22Rv1 (cell line): Measurements from ENCODE around the gene APOBEC2.

Experiments used
- ZFX ChIP-seq: fragments of 450-650 bp; IDR thresholded peaks from 2 replicates; pipeline ENCODE4 v1.6.1; 2017; ENCODE audit warnings: antibody characterized with exemption, borderline replicate concordance
- TF ChIP-seq, protein P1 (sequence below): fragments of 450-650 bp; IDR thresholded peaks from 2 replicates; pipeline ENCODE4 v1.5.1; 2017; ENCODE audit warnings: mild to moderate bottlenecking

DNA sequence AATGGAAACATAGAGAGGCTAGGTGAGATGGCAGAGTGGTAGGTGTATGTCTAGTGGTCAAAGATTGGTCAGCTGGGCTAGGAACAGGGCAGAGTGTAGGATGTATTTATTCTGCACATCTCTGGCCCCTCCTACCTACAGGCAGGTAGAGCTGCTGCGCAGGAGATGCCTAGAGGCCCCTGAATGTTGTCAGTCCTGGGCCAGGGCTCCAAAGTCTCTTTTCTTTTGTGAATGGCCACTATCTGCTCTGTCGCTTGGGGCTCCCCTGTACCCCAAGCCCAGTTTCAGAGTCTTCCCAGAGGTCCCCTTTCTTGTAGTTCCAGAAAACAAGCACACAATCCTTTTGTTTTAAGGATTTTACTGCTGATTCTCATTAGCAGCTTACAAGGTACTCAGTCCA, 5.7 kb upstream of the APOBEC2 start:
- TF ChIP-seq, protein P1, sequence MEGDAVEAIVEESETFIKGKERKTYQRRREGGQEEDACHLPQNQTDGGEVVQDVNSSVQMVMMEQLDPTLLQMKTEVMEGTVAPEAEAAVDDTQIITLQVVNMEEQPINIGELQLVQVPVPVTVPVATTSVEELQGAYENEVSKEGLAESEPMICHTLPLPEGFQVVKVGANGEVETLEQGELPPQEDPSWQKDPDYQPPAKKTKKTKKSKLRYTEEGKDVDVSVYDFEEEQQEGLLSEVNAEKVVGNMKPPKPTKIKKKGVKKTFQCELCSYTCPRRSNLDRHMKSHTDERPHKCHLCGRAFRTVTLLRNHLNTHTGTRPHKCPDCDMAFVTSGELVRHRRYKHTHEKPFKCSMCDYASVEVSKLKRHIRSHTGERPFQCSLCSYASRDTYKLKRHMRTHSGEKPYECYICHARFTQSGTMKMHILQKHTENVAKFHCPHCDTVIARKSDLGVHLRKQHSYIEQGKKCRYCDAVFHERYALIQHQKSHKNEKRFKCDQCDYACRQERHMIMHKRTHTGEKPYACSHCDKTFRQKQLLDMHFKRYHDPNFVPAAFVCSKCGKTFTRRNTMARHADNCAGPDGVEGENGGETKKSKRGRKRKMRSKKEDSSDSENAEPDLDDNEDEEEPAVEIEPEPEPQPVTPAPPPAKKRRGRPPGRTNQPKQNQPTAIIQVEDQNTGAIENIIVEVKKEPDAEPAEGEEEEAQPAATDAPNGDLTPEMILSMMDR = no peak
- no peak for TF ChIP-seq ZFX
